HEK293 (cell line): ENCODE results near the gene XPR1.
A peak's percentile ranks its signal among the peaks of the same experiment; 100 is the strongest.

Experiments
- CTCF ChIA-PET: fragments of 350-600 bp; formaldehyde crosslinking; extraction: SDS; loops from one replicate; lab custom pipeline; 2021; ENCODE audit warnings: antibody characterized with exemption; lab: Yijun Ruan, JAX
- POLR2A ChIA-PET: fragments of 300-600 bp; formaldehyde crosslinking; extraction: SDS; loops from one replicate; lab custom pipeline; 2020; ENCODE audit warnings: antibody characterized with exemption, inconsistent platforms; lab: Yijun Ruan, JAX
- H3K27ac ChIP-seq: fragments of 200-500 bp; sonication (Bioruptor generic); 2 replicates; pipeline ENCODE4 v1.5.1; 2014; ENCODE audit warnings: low read depth, low read length, control low read depth, inconsistent platforms; ENCODE audit errors: extremely low read depth
- H3K36me3 ChIP-seq, 2 experiments: fragments of 200-500 bp in 1 of 2; sonication (Bioruptor generic) in 1 of 2; 1 replicate in 1 of 2; 2 replicates in 1 of 2; pipeline ENCODE4 v1.5.1; 2014 to 2017; ENCODE audit warnings: inconsistent platforms in 2 of 2, low read length in 2 of 2; ENCODE audit not compliant: control insufficient read depth in 2 of 2, insufficient read depth in 1 of 2
- H3K4me1 ChIP-seq: fragments of 200-500 bp; sonication (Bioruptor generic); 2 replicates; pipeline ENCODE4 v1.5.1; 2014; ENCODE audit warnings: mild to moderate bottlenecking, low read length, inconsistent platforms; ENCODE audit not compliant: control insufficient read depth, insufficient read depth
- H3K4me3 ChIP-seq: 2 replicates; pipeline ENCODE4 v1.5.1; 2011; ENCODE audit warnings: low read depth, mild to moderate bottlenecking, control low read depth, low read length, moderate library complexity
- H3K9me3 ChIP-seq: fragments of 200-500 bp; sonication (Bioruptor generic); 2 replicates; pipeline ENCODE4 v1.5.1; 2014; ENCODE audit warnings: low read depth, low read length, inconsistent platforms; ENCODE audit not compliant: control insufficient read depth, insufficient read depth
- SCRT2 ChIP-seq: fragments of 450-650 bp; formaldehyde crosslinking; IDR thresholded peaks from 2 replicates; pipeline ENCODE4 v1.5.1; 2016; ENCODE audit warnings: missing biosample characterization, missing genetic modification characterization
- SP3 ChIP-seq: fragments of 450-650 bp; formaldehyde crosslinking; IDR thresholded peaks from 2 replicates; pipeline ENCODE4 v1.5.1; 2016; ENCODE audit warnings: missing biosample characterization, missing genetic modification characterization
- ZNF202 ChIP-seq: fragments of 450-650 bp; formaldehyde crosslinking; IDR thresholded peaks from 2 replicates; pipeline ENCODE4 v1.5.1; 2016; ENCODE audit warnings: missing biosample characterization, missing genetic modification characterization, borderline replicate concordance
- ZNF24 ChIP-seq: fragments of 450-650 bp; formaldehyde crosslinking; IDR thresholded peaks from 2 replicates; pipeline ENCODE4 v1.5.1; 2016; ENCODE audit warnings: missing biosample characterization, missing genetic modification characterization
- ZNF391 ChIP-seq: fragments of 450-650 bp; formaldehyde crosslinking; IDR thresholded peaks from 2 replicates; pipeline ENCODE4 v1.5.1; 2016; ENCODE audit warnings: low read depth, missing biosample characterization, missing genetic modification characterization, borderline replicate concordance
- ZNF548 ChIP-seq: fragments of 450-650 bp; formaldehyde crosslinking; IDR thresholded peaks from 2 replicates; pipeline ENCODE4 v1.5.1; 2016; ENCODE audit warnings: missing biosample characterization, missing genetic modification characterization
- ZNF664 ChIP-seq: fragments of 450-650 bp; formaldehyde crosslinking; IDR thresholded peaks from 2 replicates; pipeline ENCODE4 v1.5.1; 2016; ENCODE audit warnings: missing biosample characterization, missing genetic modification characterization
- ZNF677 ChIP-seq: fragments of 450-650 bp; IDR thresholded peaks from 2 replicates; pipeline ENCODE4 v1.5.0; 2018; ENCODE audit warnings: missing biosample characterization, mild to moderate bottlenecking, missing genetic modification characterization, moderate library complexity
- ZNF785 ChIP-seq: fragments of 450-650 bp; formaldehyde crosslinking; IDR thresholded peaks from 2 replicates; pipeline ENCODE4 v1.5.1; 2016; ENCODE audit warnings: missing biosample characterization, missing genetic modification characterization
- TF ChIP-seq, protein P1 (sequence below): fragments of 450-650 bp; formaldehyde crosslinking; IDR thresholded peaks from 2 replicates; pipeline ENCODE4 v1.5.1; 2016; ENCODE audit warnings: missing biosample characterization, missing genetic modification characterization
- TF ChIP-seq, protein P2 (sequence below): fragments of 450-650 bp; formaldehyde crosslinking; IDR thresholded peaks from 2 replicates; pipeline ENCODE4 v1.5.1; 2016; ENCODE audit warnings: missing biosample characterization, missing genetic modification characterization

The XPR1 gene

DNA sequence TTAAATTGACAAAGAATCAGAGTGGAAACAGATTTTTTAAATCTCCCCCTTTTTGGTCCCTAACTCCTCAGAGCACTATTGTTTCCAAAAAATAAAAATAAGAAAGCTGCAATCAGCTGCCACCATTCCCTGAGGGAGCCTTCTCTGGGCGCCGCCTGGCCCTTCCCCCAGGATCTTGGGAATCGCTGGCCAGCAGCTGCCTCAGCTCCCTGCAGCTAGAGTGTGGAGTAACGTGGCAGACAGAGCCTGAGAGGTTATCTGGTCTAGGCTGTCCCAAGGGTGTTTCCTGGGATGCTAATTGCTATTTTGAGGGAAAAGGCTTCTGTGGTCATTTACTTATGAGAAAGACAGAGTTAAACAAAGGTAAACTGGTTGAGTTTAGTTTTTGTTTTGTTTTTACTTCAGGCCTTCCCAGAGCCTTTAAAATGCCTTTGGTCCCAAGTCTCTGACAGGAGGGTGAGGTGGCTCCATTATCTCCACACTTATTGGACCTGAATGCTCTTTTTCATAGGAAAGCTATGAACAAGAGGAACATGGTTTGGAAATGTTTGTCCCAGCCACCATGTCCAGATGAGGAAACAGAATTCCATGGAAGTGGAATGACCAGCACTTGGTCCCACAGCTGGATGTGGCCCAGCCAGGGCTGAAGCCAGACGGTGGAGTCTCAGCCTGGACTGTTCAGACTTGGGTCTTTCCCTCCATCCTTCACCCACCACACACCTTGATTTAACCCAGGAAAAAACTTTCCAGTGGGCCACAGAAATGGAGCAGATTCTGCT, 266.8 kb downstream of the XPR1 start:
- Histone ChIP-seq H3K27ac (no peak overlapping the region), H3K36me3 (no peaks in the 10 kb centered on the region), H3K4me3 (no peak overlapping the region), H3K4me1 (no peaks in the 10 kb centered on the region), H3K9me3 (no peaks in the 10 kb centered on the region)
- ChIA-PET CTCF (no interaction called here), POLR2A (no interaction called here)
- no peak for TF ChIP-seq ZNF785 (tag by site-specific recombination)
- TF ChIP-seq, protein P1, sequence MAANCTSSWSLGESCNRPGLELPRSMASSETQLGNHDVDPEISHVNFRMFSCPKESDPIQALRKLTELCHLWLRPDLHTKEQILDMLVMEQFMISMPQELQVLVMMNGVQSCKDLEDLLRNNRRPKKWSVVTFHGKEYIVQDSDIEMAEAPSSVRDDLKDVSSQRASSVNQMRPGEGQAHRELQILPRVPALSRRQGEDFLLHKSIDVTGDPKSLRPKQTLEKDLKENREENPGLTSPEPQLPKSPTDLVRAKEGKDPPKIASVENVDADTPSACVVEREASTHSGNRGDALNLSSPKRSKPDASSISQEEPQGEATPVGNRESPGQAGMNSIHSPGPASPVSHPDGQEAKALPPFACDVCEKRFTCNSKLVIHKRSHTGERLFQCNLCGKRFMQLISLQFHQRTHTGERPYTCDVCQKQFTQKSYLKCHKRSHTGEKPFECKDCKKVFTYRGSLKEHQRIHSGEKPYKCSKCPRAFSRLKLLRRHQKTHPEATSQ (tag by site-specific recombination) = no peak
- TF ChIP-seq ZNF24 (tag by site-specific recombination) = no peak
- TF ChIP-seq, protein P2, sequence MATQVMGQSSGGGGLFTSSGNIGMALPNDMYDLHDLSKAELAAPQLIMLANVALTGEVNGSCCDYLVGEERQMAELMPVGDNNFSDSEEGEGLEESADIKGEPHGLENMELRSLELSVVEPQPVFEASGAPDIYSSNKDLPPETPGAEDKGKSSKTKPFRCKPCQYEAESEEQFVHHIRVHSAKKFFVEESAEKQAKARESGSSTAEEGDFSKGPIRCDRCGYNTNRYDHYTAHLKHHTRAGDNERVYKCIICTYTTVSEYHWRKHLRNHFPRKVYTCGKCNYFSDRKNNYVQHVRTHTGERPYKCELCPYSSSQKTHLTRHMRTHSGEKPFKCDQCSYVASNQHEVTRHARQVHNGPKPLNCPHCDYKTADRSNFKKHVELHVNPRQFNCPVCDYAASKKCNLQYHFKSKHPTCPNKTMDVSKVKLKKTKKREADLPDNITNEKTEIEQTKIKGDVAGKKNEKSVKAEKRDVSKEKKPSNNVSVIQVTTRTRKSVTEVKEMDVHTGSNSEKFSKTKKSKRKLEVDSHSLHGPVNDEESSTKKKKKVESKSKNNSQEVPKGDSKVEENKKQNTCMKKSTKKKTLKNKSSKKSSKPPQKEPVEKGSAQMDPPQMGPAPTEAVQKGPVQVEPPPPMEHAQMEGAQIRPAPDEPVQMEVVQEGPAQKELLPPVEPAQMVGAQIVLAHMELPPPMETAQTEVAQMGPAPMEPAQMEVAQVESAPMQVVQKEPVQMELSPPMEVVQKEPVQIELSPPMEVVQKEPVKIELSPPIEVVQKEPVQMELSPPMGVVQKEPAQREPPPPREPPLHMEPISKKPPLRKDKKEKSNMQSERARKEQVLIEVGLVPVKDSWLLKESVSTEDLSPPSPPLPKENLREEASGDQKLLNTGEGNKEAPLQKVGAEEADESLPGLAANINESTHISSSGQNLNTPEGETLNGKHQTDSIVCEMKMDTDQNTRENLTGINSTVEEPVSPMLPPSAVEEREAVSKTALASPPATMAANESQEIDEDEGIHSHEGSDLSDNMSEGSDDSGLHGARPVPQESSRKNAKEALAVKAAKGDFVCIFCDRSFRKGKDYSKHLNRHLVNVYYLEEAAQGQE (tag by site-specific recombination) = peak; percentile 50
- TF ChIP-seq ZNF548 (tag by site-specific recombination) = no peak

DNA sequence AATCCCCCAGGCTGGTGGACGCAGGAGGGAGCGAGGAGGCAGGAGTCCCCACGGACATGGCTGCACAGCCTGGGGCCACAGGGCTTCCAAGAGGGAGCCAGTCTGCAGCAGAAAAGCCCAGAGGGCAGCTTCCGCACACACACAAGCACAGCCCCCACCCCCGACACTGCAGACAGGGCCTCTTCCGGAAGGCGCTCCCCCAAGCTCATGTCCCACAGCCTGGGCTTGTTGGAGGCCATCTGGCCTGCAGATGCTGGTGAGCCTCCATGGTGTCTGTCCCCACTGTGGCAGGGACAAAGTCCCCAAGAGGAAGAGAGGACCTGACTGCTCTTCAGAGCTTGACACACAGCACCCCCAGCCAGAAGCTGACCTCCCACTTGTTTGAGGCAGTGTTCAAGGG, 267.4 kb downstream of the XPR1 start:
- no peaks in the 10 kb centered on the region for H3K4me1 ChIP-seq
- no peak overlapping the region for H3K4me3 ChIP-seq
- H3K27ac ChIP-seq = no peak overlapping the region
- CTCF ChIA-PET = no interaction called here
- H3K9me3 ChIP-seq = no peaks in the 10 kb centered on the region
- TF ChIP-seq SP3 (tag by site-specific recombination) (no peak), ZNF677 (tag by site-specific recombination) (no peak), ZNF202 (tag by site-specific recombination) (no peak)
- POLR2A ChIA-PET = no interaction called here
- H3K36me3 ChIP-seq = no peaks in the 10 kb centered on the region

DNA sequence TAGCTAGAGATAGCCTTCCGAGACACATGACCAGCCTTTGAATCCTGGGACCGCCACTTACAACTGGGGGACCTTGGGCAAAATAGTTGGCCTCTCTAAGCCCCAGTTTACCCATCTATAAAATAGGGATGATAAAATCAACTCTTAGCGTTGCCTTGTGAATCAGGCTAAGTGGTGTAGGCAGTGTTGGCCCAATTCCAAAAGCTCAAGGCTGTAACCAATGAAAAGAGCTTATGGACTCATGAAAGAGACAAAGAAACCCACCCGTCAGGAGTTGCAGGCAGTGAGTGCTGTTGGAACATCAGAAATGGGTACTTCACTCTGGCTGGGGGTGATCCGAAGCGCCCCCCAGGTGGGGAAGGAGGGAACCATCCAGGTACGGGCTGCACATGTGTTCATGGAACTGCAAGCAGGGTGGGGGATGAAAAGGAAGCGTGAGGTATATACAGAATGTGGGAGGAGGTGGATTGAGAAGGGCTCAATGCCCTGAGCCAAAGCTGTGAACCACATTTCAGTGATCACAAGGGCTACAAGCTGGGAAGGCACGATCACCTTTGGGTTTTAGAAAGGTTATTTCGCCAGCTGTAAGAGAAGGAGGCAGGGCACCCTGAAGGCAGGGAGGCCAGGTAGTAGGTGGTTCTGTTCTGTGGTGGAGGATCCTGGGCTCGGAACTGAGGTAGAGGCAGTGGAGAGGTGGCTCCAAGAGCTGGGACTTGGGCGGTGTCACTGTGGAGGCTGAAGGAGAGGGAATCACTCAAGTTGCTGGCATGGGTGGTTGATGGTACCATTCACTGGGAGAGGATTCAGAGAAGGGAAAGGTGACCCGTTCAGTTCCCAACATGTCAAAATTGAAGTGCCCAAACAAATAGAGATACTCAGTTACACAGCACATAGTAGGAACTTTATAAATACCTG, 269.5 kb downstream of the XPR1 start:
- Histone ChIP-seq H3K9me3 (no peaks in the 10 kb centered on the region), H3K4me3 (no peak overlapping the region), H3K4me1 (no peaks in the 10 kb centered on the region), H3K27ac (no peak overlapping the region), H3K36me3 (no peaks in the 10 kb centered on the region)
- ChIA-PET POLR2A (no interaction called here), CTCF (interaction anchor here (0.6 to 1.3 kb wide), 2 partner anchors 20 to 386 kb away, joined by 4 to 8 read pairs; no protein-coding TSS in a partner anchor)
- TF ChIP-seq SCRT2 (tag by site-specific recombination) (0 out of 2 replicates have a peak, but pooled peaks have one; percentile 43), ZNF391 (tag by site-specific recombination) (no peak), ZNF664 (tag by site-specific recombination) (no peak)
